Right lobe of liver (tissue), 4 donors: ENCODE measurements around the gene CNPY4.

ENCODE experiments used
- CTCF ChIP-seq, 4 donors: fragments of 200-600 bp in 3 of 4; fragments of 450-650 bp in 1 of 4; IDR thresholded peaks; one replicate each; pipeline versions ENCODE4 v1.5.1 to v1.8.0; 2016 to 2022; ENCODE audit warnings: antibody characterized with exemption in 4 of 4, mild to moderate bottlenecking in 2 of 4
- POLR2A ChIP-seq: fragments of 450-650 bp; IDR thresholded peaks from one replicate; pipeline ENCODE4 v1.6.1; 2017; ENCODE audit warnings: antibody characterized with exemption, mild to moderate bottlenecking
- donor health status: DM: no; HTN: no; CAD: no.
- donor health status: DM: no; HTN: no; CAD: no.
- donor health status: DM: no; HTN: yes; CAD: no.

- TF ChIP-seq CTCF (IDR thresholded peaks at IDR 0.05) (no peak), POLR2A (no peak)
These were observed 34.5 kb downstream of the CNPY4 start for GRCh38 chr7:100153708-100154535.
